SK-N-SH (cell line): ENCODE data around the gene GALNT18. TPM values are rescaled to one million over a fixed set of nuclear protein-coding genes. Genes with fewer than 3 reads are reported as not detected.

Source experiments
- CTCF ChIA-PET: fragments of 300-600, 350-600 bp; formaldehyde crosslinking; extraction: SDS; loops from one replicate; lab custom pipeline; 2021; lab: Yijun Ruan, JAX
- POLR2A ChIA-PET: fragments of 350-600 bp; sonication (Branson Sonifier 250); formaldehyde crosslinking; extraction: SDS; loops from one replicate; lab custom pipeline; 2020; ENCODE audit warnings: antibody characterized with exemption, inconsistent platforms; lab: Yijun Ruan, JAX
- DNase-seq: peaks from one replicate; pipeline ENCODE4 v3.0.0; 2012
- H2AFZ ChIP-seq: fragments of 200-600 bp; sonication (generic); 2 replicates; pipeline ENCODE4 v1.8.1; 2016; ENCODE audit warnings: antibody characterized with exemption, mild to moderate bottlenecking, low read depth
- H3F3A ChIP-seq: fragments of 200-600 bp; sonication (generic); replicated peaks from 2 replicates; pipeline ENCODE3; 2016; ENCODE audit warnings: antibody characterized with exemption, mild to moderate bottlenecking; ENCODE audit not compliant: insufficient read depth
- H3K27ac ChIP-seq, 2 experiments: fragments of 200-500 bp in 1 of 2; fragments of 200-600 bp in 1 of 2; sonication (Bioruptor generic) in 1 of 2; sonication (generic), shearing (Covaris generic) in 1 of 2; 2 replicates each; pipeline versions ENCODE4 v1.5.1 to v1.6.1; 2014 to 2016; ENCODE audit warnings: low read depth in 2 of 2, inconsistent platforms in 1 of 2, low read length in 1 of 2, mild to moderate bottlenecking in 1 of 2, mixed read lengths in 1 of 2
- H3K27me3 ChIP-seq: fragments of 200-600 bp; sonication (generic), shearing (Covaris generic); 2 replicates; pipeline ENCODE4 v1.6.1; 2016; ENCODE audit warnings: mixed run types; ENCODE audit not compliant: insufficient read depth
- H3K36me3 ChIP-seq, 2 experiments: fragments of 200-500 bp in 1 of 2; fragments of 200-600 bp in 1 of 2; sonication (Bioruptor generic) in 1 of 2; sonication (generic) in 1 of 2; replicated peaks in 1 of 2; 2 replicates each; pipeline versions ENCODE3 to v1.5.1; 2014 to 2016; ENCODE audit warnings: low read length in 1 of 2, mild to moderate bottlenecking in 1 of 2; ENCODE audit not compliant: insufficient read depth in 2 of 2, control insufficient read depth in 1 of 2
- H3K4me1 ChIP-seq, 2 experiments: fragments of 200-500 bp in 1 of 2; fragments of 200-600 bp in 1 of 2; sonication (Bioruptor generic) in 1 of 2; sonication (generic), shearing (Covaris generic) in 1 of 2; 2 replicates each; pipeline versions ENCODE4 v1.5.1 to v1.6.1; 2014 to 2016; ENCODE audit warnings: low read depth in 1 of 2, low read length in 1 of 2, mixed run types in 1 of 2; ENCODE audit not compliant: insufficient read depth in 2 of 2, control insufficient read depth in 1 of 2
- H3K4me2 ChIP-seq: fragments of 200-600 bp; sonication (generic), shearing (Covaris generic); 2 replicates; pipeline ENCODE4 v1.6.1; 2017; ENCODE audit warnings: mixed run types
- H3K4me3 ChIP-seq, 2 experiments: fragments of 200-500 bp in 1 of 2; fragments of 200-600 bp in 1 of 2; sonication (Bioruptor generic) in 1 of 2; sonication (generic), shearing (Covaris generic) in 1 of 2; 2 replicates each; pipeline versions ENCODE4 v1.5.1 to v1.8.1; 2014 to 2016; ENCODE audit warnings: low read depth in 2 of 2, inconsistent platforms in 1 of 2, low read length in 1 of 2, mild to moderate bottlenecking in 1 of 2, mixed read lengths in 1 of 2, moderate library complexity in 1 of 2
- H3K79me2 ChIP-seq: fragments of 200-600 bp; sonication (generic); 2 replicates; pipeline ENCODE4 v1.8.1; 2017; ENCODE audit warnings: mild to moderate bottlenecking; ENCODE audit not compliant: insufficient read depth
- H3K9ac ChIP-seq: fragments of 200-600 bp; sonication (generic); 2 replicates; pipeline ENCODE4 v1.6.1; 2017; ENCODE audit warnings: mixed run types
- H3K9me2 ChIP-seq: fragments of 200-600 bp; sonication (generic); 2 replicates; pipeline ENCODE4 v1.6.1; 2017; ENCODE audit warnings: mixed run types
- H3K9me3 ChIP-seq: fragments of 200-600 bp; sonication (generic); 2 replicates; pipeline ENCODE4 v1.6.1; 2017; ENCODE audit warnings: mixed run types, mild to moderate bottlenecking, moderate library complexity
- H4K20me1 ChIP-seq: fragments of 200-600 bp; sonication (generic); 2 replicates; pipeline ENCODE4 v1.6.1; 2017; ENCODE audit warnings: mild to moderate bottlenecking, mixed run types; ENCODE audit not compliant: insufficient read depth
- EP300 ChIP-seq, 2 experiments: IDR thresholded peaks; 2 replicates each; pipeline versions ENCODE4 v1.4.0 to v1.6.1; 2012; ENCODE audit warnings: borderline replicate concordance in 1 of 2, low read depth in 1 of 2, low read length in 1 of 2
- EZH2phosphoT487 ChIP-seq: fragments of 200-600 bp; sonication (generic); IDR thresholded peaks from 2 replicates; pipeline ENCODE4 v1.6.1; 2017; ENCODE audit warnings: low read depth, mixed run types, mild to moderate bottlenecking, antibody characterized with exemption, moderate library complexity, borderline replicate concordance
- FOSL2 ChIP-seq: IDR thresholded peaks from 2 replicates; pipeline ENCODE4 v1.4.0; 2012; ENCODE audit warnings: low read depth, mild to moderate bottlenecking, moderate library complexity, borderline replicate concordance
- FOXJ3 ChIP-seq: sonication (generic); formaldehyde crosslinking; IDR thresholded peaks from 2 replicates; pipeline ENCODE4 v1.5.1; 2020; ENCODE audit warnings: mild to moderate bottlenecking, missing genetic modification reagents
- GABPA ChIP-seq: IDR thresholded peaks from 2 replicates; pipeline ENCODE4 v1.4.0; 2012; ENCODE audit warnings: low read depth, mild to moderate bottlenecking
- NRF1 ChIP-seq: IDR thresholded peaks from 2 replicates; pipeline ENCODE4 v1.6.1; 2012; ENCODE audit warnings: low read depth, mild to moderate bottlenecking, low read length
- RFX5 ChIP-seq: IDR thresholded peaks from 2 replicates; pipeline ENCODE4 v1.6.1; 2012; ENCODE audit warnings: mild to moderate bottlenecking, improper control_type of control experiment, low read length
- TCF12 ChIP-seq: IDR thresholded peaks from 2 replicates; pipeline ENCODE4 v1.4.0; 2012
- WGBS: methylation state at CpG from one replicate; pipeline ENCODE4 v1.1.6; 2017; ENCODE audit warnings: low lambda C conversion rate; 5-methylcytosine and 5-hydroxymethylcytosine counted together
- polyA plus RNA-seq, 3 experiments: library from polyadenylated mRNA; depleted of rRNA; stranded (reverse); fragments of >200 nt; gene quantifications; 2 replicates each; pipeline ENCODE4 v1.2.3, GENCODE V29; 2012
- TF ChIP-seq, protein P1 (sequence below): IDR thresholded peaks from 2 replicates; pipeline ENCODE4 v1.4.0; 2012; ENCODE audit warnings: low read depth, borderline replicate concordance
- TF ChIP-seq, protein P2 (sequence below): IDR thresholded peaks from 2 replicates; pipeline ENCODE4 v1.6.1; 2012; ENCODE audit warnings: mild to moderate bottlenecking, low read depth, low read length, moderate library complexity

The GALNT18 gene
- polyA plus RNA-seq, 1 of the 3 experiments (the other 2 are of a cell fraction), result 0.64 TPM

DNA sequence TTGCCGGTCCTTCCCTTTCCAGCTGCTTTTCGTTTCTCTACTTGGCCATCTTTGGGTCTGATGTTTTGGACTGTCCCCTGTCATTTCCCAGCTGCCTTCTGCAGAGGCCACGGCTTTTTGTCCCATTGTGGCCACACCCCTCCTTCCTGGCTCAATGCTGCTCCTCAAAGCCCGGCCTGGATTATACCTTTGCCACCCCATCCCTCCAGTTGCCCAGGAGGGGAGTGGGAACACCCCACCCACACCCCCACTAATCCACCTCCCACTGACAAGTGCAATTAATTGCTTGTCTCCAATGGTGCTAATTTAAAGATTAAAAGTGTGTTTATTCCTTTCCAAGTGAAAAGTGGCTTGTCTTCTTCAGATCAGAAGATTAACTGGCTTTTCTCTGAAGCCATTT, 234.6 kb downstream of the GALNT18 start:
- Histone ChIP-seq H3K4me3 (no peak overlapping the region), H3K27ac (no peak overlapping the region), H3K79me2 (no peaks in the 10 kb centered on the region), H3K4me2 (no peak overlapping the region), H3K9ac (no peak overlapping the region), H2AFZ (no peak overlapping the region), H3K4me1 (no peaks in the 10 kb centered on the region; a peak in 1 of 4 replicates), H4K20me1 (no peaks in the 10 kb centered on the region), H3K9me2 (no peaks in the 10 kb centered on the region), H3F3A (no peaks in the 10 kb centered on the region)
- no peak for DNase-seq
- CTCF ChIA-PET, result interaction anchor here (1.5 kb wide), 1 partner anchor 15 kb away, joined by 5 read pairs; no protein-coding TSS in a partner anchor
- 46% methylated on average over 4 of the region's 4 CpGs for WGBS
- POLR2A ChIA-PET, result no interaction called here
- TF ChIP-seq TCF12, result no peak
- no peak for TF ChIP-seq FOXJ3
- TF ChIP-seq, protein P1, sequence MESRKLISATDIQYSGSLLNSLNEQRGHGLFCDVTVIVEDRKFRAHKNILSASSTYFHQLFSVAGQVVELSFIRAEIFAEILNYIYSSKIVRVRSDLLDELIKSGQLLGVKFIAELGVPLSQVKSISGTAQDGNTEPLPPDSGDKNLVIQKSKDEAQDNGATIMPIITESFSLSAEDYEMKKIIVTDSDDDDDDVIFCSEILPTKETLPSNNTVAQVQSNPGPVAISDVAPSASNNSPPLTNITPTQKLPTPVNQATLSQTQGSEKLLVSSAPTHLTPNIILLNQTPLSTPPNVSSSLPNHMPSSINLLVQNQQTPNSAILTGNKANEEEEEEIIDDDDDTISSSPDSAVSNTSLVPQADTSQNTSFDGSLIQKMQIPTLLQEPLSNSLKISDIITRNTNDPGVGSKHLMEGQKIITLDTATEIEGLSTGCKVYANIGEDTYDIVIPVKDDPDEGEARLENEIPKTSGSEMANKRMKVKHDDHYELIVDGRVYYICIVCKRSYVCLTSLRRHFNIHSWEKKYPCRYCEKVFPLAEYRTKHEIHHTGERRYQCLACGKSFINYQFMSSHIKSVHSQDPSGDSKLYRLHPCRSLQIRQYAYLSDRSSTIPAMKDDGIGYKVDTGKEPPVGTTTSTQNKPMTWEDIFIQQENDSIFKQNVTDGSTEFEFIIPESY, result no peak
- no peak for TF ChIP-seq RFX5
- TF ChIP-seq GABPA, result no peak
- TF ChIP-seq, all 33 proteins: peak for 0
- Histone ChIP-seq H3K9me3 (no peaks in the 10 kb centered on the region), H3K27me3 (no peaks in the 10 kb centered on the region), H3K36me3 (no peaks in the 10 kb centered on the region)

DNA sequence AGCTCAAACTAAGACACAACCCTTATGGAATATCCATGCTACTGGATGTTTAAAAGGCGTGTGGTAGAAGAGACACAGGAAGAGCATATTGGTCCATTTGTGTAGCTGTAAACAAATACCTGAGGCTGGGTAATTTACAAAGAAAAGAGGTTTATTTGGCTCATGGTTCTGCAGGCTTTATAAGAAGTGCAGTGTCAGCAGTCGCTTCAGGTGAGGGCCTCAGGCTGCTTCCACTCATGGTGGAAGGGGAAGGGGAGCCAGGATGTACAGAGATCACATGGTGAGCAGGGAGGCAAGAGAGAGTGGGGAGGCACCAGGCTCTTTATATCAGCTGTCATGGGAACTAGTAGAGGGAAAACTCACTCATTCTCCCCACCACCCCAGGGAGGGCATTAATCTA, 237.0 kb downstream of the GALNT18 start:
- DNase-seq, result no peak
- no peaks in the 10 kb centered on the region for H3K36me3 ChIP-seq
- H3K9ac ChIP-seq, result no peak overlapping the region
- no peaks in the 10 kb centered on the region for H4K20me1 ChIP-seq
- H3K4me3 ChIP-seq, result no peak overlapping the region
- no peaks in the 10 kb centered on the region for H3K27me3 ChIP-seq
- no peak overlapping the region for H3K27ac ChIP-seq
- CTCF ChIA-PET, result no interaction called here
- no peaks in the 10 kb centered on the region for H3K9me3 ChIP-seq
- no peaks in the 10 kb centered on the region for H3K9me2 ChIP-seq
- POLR2A ChIA-PET, result no interaction called here
- H3K4me1 ChIP-seq, result no peaks in the 10 kb centered on the region; a peak in 1 of 4 replicates
- H2AFZ ChIP-seq, result no peak overlapping the region
- no peak for TF ChIP-seq TCF12
- TF ChIP-seq EP300 (IDR thresholded peaks at IDR 0.05; ENCODE audit: borderline replicate concordance in 1 of 2, low read depth in 1 of 2, low read length in 1 of 2), result no peak
- no peak for TF ChIP-seq FOSL2
- TF ChIP-seq EZH2phosphoT487, result no peak
- TF ChIP-seq, protein P2, sequence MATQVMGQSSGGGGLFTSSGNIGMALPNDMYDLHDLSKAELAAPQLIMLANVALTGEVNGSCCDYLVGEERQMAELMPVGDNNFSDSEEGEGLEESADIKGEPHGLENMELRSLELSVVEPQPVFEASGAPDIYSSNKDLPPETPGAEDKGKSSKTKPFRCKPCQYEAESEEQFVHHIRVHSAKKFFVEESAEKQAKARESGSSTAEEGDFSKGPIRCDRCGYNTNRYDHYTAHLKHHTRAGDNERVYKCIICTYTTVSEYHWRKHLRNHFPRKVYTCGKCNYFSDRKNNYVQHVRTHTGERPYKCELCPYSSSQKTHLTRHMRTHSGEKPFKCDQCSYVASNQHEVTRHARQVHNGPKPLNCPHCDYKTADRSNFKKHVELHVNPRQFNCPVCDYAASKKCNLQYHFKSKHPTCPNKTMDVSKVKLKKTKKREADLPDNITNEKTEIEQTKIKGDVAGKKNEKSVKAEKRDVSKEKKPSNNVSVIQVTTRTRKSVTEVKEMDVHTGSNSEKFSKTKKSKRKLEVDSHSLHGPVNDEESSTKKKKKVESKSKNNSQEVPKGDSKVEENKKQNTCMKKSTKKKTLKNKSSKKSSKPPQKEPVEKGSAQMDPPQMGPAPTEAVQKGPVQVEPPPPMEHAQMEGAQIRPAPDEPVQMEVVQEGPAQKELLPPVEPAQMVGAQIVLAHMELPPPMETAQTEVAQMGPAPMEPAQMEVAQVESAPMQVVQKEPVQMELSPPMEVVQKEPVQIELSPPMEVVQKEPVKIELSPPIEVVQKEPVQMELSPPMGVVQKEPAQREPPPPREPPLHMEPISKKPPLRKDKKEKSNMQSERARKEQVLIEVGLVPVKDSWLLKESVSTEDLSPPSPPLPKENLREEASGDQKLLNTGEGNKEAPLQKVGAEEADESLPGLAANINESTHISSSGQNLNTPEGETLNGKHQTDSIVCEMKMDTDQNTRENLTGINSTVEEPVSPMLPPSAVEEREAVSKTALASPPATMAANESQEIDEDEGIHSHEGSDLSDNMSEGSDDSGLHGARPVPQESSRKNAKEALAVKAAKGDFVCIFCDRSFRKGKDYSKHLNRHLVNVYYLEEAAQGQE, result no peak
- TF ChIP-seq NRF1, result no peak
- no peak overlapping the region for H3K4me2 ChIP-seq
- no peaks in the 10 kb centered on the region for H3F3A ChIP-seq
- H3K79me2 ChIP-seq, result no peaks in the 10 kb centered on the region
- WGBS, result 54% methylated on average over 2 of the region's 2 CpGs
